ENCODE data around the gene PLD4.

PLD4 gene

DNA sequence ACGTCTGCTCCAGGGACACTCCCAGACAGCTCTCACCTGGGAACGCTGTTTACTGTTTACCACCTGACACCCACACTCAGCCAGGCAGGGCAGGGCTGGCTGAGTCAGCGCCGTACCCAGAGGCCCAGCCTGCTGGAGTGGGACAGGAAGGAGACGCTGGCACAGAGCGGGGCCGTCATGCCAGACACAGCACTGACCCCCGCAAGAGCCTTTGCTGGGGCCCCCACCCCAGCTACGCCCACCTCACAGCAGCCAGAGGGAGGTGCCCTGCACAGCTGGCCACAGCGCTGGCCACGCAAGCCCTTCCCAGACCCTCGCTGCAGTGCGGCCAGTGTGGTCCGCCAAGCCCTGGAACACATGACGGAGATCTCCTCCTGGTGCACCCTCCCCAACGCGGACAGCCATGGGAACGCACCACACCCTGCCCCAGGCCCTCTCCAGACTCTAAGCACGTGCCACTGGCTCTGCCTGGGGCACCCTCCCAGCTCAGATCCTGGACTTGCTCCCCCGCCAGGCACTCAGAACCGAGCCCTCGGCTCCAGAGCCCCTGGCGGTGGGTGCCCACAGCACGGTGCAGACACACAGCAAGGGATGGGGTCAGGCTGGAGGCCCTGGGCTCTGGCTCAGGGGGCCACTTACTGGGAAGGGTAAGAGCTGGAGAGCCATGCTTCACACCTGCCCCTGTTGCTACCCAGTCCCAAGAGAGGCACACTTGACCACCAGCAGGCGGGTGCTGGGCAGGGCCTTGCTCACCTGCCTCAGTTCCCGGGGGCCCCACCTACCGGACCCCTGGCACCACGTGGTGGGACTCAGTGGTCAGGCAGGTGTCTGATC, 47.8 kb downstream of the PLD4 start:
- TF ChIP-seq CTCF (IDR thresholded peaks at IDR 0.05; ENCODE audit: low read length, missing control alignments): no peak
- H3K4me3 ChIP-seq (replicated peaks; ENCODE audit: low read depth, low read length): no peak overlapping the region
- DNase-seq (ENCODE audit: low read depth): no peak

- no peak overlapping the region for H3K4me3 ChIP-seq (replicated peaks; ENCODE audit: low read depth, low read length)
- TF ChIP-seq CTCF (IDR thresholded peaks at IDR 0.05; ENCODE audit: low read length, missing control alignments): no peak
- DNase-seq (ENCODE audit: low read depth): peak; percentile 95
Measured at GRCh38 chr14:104973135-104973384, 48.4 kb downstream of the PLD4 start.

GRCh38 chr14:104973385-104974145, 48.9 kb downstream of the PLD4 start:
- no peak for TF ChIP-seq CTCF (IDR thresholded peaks at IDR 0.05; ENCODE audit: low read length, missing control alignments)
- peak; percentile 87 for DNase-seq (ENCODE audit: low read depth)
- H3K4me3 ChIP-seq (replicated peaks; ENCODE audit: low read depth, low read length): peak overlapping the region; percentile 2

GRCh38 chr14:104974146-104974541, 49.5 kb downstream of the PLD4 start:
- no peak for TF ChIP-seq CTCF (IDR thresholded peaks at IDR 0.05; ENCODE audit: low read length, missing control alignments)
- DNase-seq (ENCODE audit: low read depth): no peak
- H3K4me3 ChIP-seq (replicated peaks; ENCODE audit: low read depth, low read length): no peak overlapping the region

DNA sequence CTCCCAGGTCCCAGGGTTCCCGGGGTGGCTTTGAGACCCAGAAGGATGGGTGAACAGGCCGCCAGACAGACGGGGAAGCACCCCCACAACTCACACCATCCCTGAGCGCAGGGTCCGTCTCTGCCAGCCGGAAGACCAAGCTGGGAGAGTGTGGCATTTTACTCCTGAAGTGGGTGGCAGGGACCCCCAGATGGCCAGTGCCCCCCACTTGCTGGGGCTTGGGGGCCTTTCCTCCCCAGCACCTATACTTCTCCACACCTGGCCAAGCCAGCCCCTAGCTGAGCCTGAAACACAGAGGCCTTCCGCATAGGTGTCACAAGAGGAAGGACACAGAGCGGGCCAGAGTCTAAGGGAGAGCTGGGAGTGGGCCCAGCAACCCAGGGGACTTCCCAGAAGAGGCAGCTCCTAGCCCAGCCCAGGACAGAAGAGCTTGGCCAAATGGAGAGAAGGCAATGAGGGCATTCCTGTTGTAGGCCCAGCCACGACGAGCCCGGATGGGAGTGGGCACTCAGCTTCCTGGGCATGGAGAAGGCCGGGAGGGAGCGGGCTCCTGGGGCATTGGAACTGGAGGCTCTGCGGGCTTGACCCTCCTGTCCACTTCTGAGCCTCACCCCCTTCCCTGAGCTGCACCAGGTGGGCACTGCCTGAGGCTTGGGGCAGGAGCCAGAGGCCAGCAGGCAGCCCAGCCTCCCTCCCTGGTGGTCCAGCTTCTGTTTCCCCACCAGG, 50.1 kb downstream of the PLD4 start:
- no peak overlapping the region for H3K4me3 ChIP-seq (replicated peaks; ENCODE audit: low read depth, low read length)
- DNase-seq (ENCODE audit: low read depth): no peak
- no peak for TF ChIP-seq CTCF (IDR thresholded peaks at IDR 0.05; ENCODE audit: low read length, missing control alignments)

- DNase-seq (ENCODE audit: low read depth): no peak
- no peak for TF ChIP-seq CTCF (IDR thresholded peaks at IDR 0.05; ENCODE audit: low read length, missing control alignments)
- H3K4me3 ChIP-seq (replicated peaks; ENCODE audit: low read depth, low read length): no peak overlapping the region
Measured at GRCh38 chr14:104975481-104976197, 51.0 kb downstream of the PLD4 start.
